K562 (cell line): ENCODE results near the gene SPTBN4. TPM values are rescaled to one million over a fixed set of nuclear protein-coding genes. Genes with fewer than 3 reads are reported as not detected.

Source experiments
- DPF2 ChIP-seq: fragments of 450-650 bp; IDR thresholded peaks from 2 replicates; pipeline ENCODE4 v1.6.1; 2016
- ETV6 ChIP-seq, 3 experiments: fragments of 150-350 bp in 1 of 3; sonication (generic) in 1 of 3; formaldehyde crosslinking in 1 of 3; IDR thresholded peaks; 2 replicates each; pipeline versions ENCODE4 v1.6.1 to v1.8.0; 2014 to 2022; ENCODE audit warnings: borderline replicate concordance in 2 of 3, low read depth in 2 of 3, antibody characterized with exemption in 1 of 3, low read length in 1 of 3, mild to moderate bottlenecking in 1 of 3, missing genetic modification reagents in 1 of 3
- JUNB ChIP-seq: fragments of 450-650 bp; formaldehyde crosslinking; conservative IDR thresholded peaks from 2 replicates; pipeline ENCODE4 v1.4.0; 2020; ENCODE audit warnings: mild to moderate bottlenecking
- LEF1 ChIP-seq: fragments of 450-650 bp; IDR thresholded peaks from 2 replicates; pipeline ENCODE4 v1.6.1; 2016; ENCODE audit warnings: mild to moderate bottlenecking
- MCM3 ChIP-seq: fragments of 450-650 bp; IDR thresholded peaks from 2 replicates; pipeline ENCODE4 v1.6.1; 2016
- NR4A1 ChIP-seq, 2 experiments: fragments of 250-450 bp in 1 of 2; fragments of 450-650 bp in 1 of 2; sonication (Bioruptor Pico) in 1 of 2; IDR thresholded peaks; 2 replicates each; pipeline versions ENCODE4 v1.4.0 to v1.6.1; 2016 to 2020; ENCODE audit warnings: mild to moderate bottlenecking in 2 of 2, missing compliant biosample characterization in 1 of 2, missing genetic modification characterization in 1 of 2, moderate library complexity in 1 of 2
- POLR3A ChIP-seq: IDR thresholded peaks from 2 replicates; pipeline ENCODE4 v1.6.1; 2011; ENCODE audit warnings: borderline replicate concordance, mild to moderate bottlenecking, moderate library complexity; ENCODE audit not compliant: insufficient read length, insufficient read depth; ENCODE audit errors: extremely low read depth
- RBM39 ChIP-seq: fragments of 200-400 bp; formaldehyde crosslinking; optimal IDR thresholded peaks from 2 replicates; pipeline ENCODE3; 2018; ENCODE audit warnings: low read depth, low read length
- RFX7 ChIP-seq: fragments of 250-450 bp; sonication (Bioruptor Pico); IDR thresholded peaks from 2 replicates; pipeline ENCODE4 v1.5.1; 2021; ENCODE audit warnings: mild to moderate bottlenecking
- SMARCA5 ChIP-seq: fragments of 450-650 bp; IDR thresholded peaks from 2 replicates; pipeline ENCODE4 v1.6.1; 2016
- TBL1XR1 ChIP-seq, 2 experiments: IDR thresholded peaks; 2 replicates each; pipeline ENCODE4 v1.6.1; 2012; ENCODE audit warnings: improper control_type of control experiment in 2 of 2, low read length in 2 of 2, mild to moderate bottlenecking in 1 of 2
- ZNF75A ChIP-seq: fragments of 450-650 bp; formaldehyde crosslinking; IDR thresholded peaks from 2 replicates; pipeline ENCODE4 v1.4.0; 2020; ENCODE audit warnings: mild to moderate bottlenecking
- polyA plus RNA-seq, 8 experiments: library from polyadenylated mRNA; depleted of rRNA in 4 of 8; stranded (reverse) in 5 of 8; unstranded in 3 of 8; fragments of >200 nt; fragmentation: Nextera tagmentation in 2 of 8; fragmentation: Illumina TruSeq in 1 of 8; extraction: Ambion mirVana in 2 of 8; extraction: Trizol in 1 of 8; gene quantifications; 2 replicates each; pipeline versions ENCODE4 v1.2.1 to v1.2.3, GENCODE V29; 2011 to 2014; ENCODE audit warnings: inconsistent platforms in 1 of 8, missing spikeins in 1 of 8
- total RNA-seq, 7 experiments: library from RNA; depleted of rRNA in 6 of 7; stranded (reverse); fragments of >200 nt in 6 of 7; fragmentation: Illumina TruSeq in 2 of 7; extraction: Trizol in 2 of 7; gene quantifications; 2 replicates each; pipeline versions ENCODE4 v1.2.1 to v1.2.3, GENCODE V29; 2011 to 2021; ENCODE audit warnings: low replicate concordance in 1 of 7
- TF ChIP-seq, protein P1 (sequence below), 2 experiments: IDR thresholded peaks in 1 of 2; conservative IDR thresholded peaks in 1 of 2; 2 replicates each; pipeline ENCODE4 v1.6.1; 2016; ENCODE audit warnings: low read depth in 2 of 2, mild to moderate bottlenecking in 1 of 2, missing compliant biosample characterization in 1 of 2, missing genetic modification characterization in 1 of 2, moderate library complexity in 1 of 2
- TF ChIP-seq, protein P2 (sequence below): fragments of 250-450 bp; sonication (Bioruptor Pico); IDR thresholded peaks from 2 replicates; pipeline ENCODE4 v1.8.0; 2021; ENCODE audit warnings: borderline replicate concordance, mild to moderate bottlenecking, moderate library complexity; ENCODE audit not compliant: poor library complexity, severe bottlenecking
- TF ChIP-seq, protein P3 (sequence below): sonication (generic); formaldehyde crosslinking; IDR thresholded peaks from 2 replicates; pipeline ENCODE4 v1.8.1; 2022; ENCODE audit warnings: missing genetic modification reagents
- TF ChIP-seq, protein P4 (sequence below), 2 experiments: fragments of 450-650 bp; conservative IDR thresholded peaks; 2 replicates each; pipeline ENCODE4 v1.6.1; 2017; ENCODE audit warnings: mild to moderate bottlenecking in 2 of 2, moderate library complexity in 2 of 2

SPTBN4 gene
- total and polyA plus RNA-seq, 9 of the 15 experiments (the other 6 are each of a cell fraction or from before 2014, with no cell fraction given), result 0.01 to 1.5 (median 0.86) TPM

DNA sequence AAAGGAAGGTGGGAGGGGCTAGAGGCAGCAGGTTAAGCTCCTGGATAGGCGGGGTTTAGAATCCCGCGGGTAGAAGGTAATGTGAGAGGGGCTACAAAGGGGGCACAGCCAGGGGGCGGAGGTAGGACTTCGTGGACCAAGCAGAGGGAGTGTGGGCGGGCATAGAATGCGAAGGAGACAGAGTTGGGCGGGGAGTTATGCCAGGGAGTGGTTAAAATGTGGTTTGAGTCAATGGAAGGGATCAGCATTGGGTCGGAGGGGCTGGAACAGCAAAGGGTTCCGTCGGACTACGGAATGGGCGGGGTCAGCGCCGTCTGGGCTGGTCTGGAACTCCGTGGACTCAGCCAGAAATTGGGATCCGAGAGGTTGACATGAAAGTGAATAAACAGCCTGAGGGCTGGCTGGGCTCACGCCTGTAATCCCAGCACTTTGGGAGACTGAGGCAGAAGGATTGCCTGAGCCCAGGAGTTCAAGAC, 137.4 kb downstream of the SPTBN4 start (continued):
- TF ChIP-seq, protein P1, sequence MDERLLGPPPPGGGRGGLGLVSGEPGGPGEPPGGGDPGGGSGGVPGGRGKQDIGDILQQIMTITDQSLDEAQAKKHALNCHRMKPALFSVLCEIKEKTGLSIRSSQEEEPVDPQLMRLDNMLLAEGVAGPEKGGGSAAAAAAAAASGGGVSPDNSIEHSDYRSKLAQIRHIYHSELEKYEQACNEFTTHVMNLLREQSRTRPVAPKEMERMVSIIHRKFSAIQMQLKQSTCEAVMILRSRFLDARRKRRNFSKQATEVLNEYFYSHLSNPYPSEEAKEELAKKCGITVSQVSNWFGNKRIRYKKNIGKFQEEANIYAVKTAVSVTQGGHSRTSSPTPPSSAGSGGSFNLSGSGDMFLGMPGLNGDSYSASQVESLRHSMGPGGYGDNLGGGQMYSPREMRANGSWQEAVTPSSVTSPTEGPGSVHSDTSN (CRISPR knock-in tag; IDR thresholded peaks at IDR 0.05; ENCODE audit: low read depth), result no peak
- TF ChIP-seq, protein P1 (tag; conservative IDR thresholded peaks at IDR 0.05; ENCODE audit: low read depth), result no peak
- TF ChIP-seq DPF2, result peak; percentile 29; the same call in 1 of the 2 replicates
- no peak for TF ChIP-seq POLR3A
- no peak for TF ChIP-seq JUNB (CRISPR knock-in tag)
- TF ChIP-seq TBL1XR1 (IDR thresholded peaks at IDR 0.05; ENCODE audit: low read length in 2 of 2), result no peak
- TF ChIP-seq RBM39, result no peak
- TF ChIP-seq SMARCA5, result peak; percentile 59; the same call in 1 of the 2 replicates
- TF ChIP-seq, protein P2, sequence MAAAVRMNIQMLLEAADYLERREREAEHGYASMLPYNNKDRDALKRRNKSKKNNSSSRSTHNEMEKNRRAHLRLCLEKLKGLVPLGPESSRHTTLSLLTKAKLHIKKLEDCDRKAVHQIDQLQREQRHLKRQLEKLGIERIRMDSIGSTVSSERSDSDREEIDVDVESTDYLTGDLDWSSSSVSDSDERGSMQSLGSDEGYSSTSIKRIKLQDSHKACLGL (CRISPR knock-in tag), result no peak
- TF ChIP-seq RFX7 (CRISPR knock-in tag), result 0 out of 2 replicates have a peak, but pooled peaks have one; percentile 56
- TF ChIP-seq, protein P3, sequence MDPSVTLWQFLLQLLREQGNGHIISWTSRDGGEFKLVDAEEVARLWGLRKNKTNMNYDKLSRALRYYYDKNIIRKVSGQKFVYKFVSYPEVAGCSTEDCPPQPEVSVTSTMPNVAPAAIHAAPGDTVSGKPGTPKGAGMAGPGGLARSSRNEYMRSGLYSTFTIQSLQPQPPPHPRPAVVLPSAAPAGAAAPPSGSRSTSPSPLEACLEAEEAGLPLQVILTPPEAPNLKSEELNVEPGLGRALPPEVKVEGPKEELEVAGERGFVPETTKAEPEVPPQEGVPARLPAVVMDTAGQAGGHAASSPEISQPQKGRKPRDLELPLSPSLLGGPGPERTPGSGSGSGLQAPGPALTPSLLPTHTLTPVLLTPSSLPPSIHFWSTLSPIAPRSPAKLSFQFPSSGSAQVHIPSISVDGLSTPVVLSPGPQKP, result no peak
- TF ChIP-seq NR4A1 (CRISPR knock-in tag; IDR thresholded peaks at IDR 0.05), result no peak
- no peak for TF ChIP-seq NR4A1 (tag; IDR thresholded peaks at IDR 0.05)
- no peak for TF ChIP-seq ZNF75A (CRISPR knock-in tag)
- no peak for TF ChIP-seq ETV6 (IDR thresholded peaks at IDR 0.05; ENCODE audit: borderline replicate concordance in 1 of 2, low read depth in 2 of 2, low read length in 1 of 2)
- TF ChIP-seq ETV6 (CRISPR knock-in tag; IDR thresholded peaks at IDR 0.05; ENCODE audit: borderline replicate concordance), result no peak
- no peak for TF ChIP-seq LEF1
- no peak for TF ChIP-seq MCM3
- TF ChIP-seq, protein P4, sequence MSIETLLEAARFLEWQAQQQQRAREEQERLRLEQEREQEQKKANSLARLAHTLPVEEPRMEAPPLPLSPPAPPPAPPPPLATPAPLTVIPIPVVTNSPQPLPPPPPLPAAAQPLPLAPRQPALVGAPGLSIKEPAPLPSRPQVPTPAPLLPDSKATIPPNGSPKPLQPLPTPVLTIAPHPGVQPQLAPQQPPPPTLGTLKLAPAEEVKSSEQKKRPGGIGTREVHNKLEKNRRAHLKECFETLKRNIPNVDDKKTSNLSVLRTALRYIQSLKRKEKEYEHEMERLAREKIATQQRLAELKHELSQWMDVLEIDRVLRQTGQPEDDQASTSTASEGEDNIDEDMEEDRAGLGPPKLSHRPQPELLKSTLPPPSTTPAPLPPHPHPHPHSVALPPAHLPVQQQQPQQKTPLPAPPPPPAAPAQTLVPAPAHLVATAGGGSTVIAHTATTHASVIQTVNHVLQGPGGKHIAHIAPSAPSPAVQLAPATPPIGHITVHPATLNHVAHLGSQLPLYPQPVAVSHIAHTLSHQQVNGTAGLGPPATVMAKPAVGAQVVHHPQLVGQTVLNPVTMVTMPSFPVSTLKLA (conservative IDR thresholded peaks at IDR 0.05), result no peak
